HAP-1 (cell line): Measurements from ENCODE around the gene ASCC3.

Experiments used
- DNase-seq, 2 experiments: peaks; one replicate each; pipeline ENCODE4 v3.0.0-alpha.2; 2016 to 2020; ENCODE audit warnings: low spot score in 2 of 2
- H3K27me3 ChIP-seq: fragments of 250-450 bp; sonication (Bioruptor Pico); 2 replicates; pipeline ENCODE4 v1.5.1; 2020; ENCODE audit warnings: low read depth, mild to moderate bottlenecking, moderate library complexity
- H3K36me3 ChIP-seq: fragments of 250-450 bp; sonication (Bioruptor Pico); replicated peaks from 2 replicates; pipeline ENCODE4 v1.5.1; 2020; ENCODE audit warnings: mild to moderate bottlenecking
- H3K4me1 ChIP-seq: fragments of 250-450 bp; sonication (Bioruptor Pico); 2 replicates; pipeline ENCODE4 v1.5.1; 2020; ENCODE audit warnings: mild to moderate bottlenecking
- H3K4me3 ChIP-seq: fragments of 250-450 bp; sonication (Bioruptor Pico); 2 replicates; pipeline ENCODE4 v1.5.1; 2020; ENCODE audit warnings: mild to moderate bottlenecking, moderate library complexity
- H3K9me3 ChIP-seq: fragments of 250-450 bp; sonication (Bioruptor Pico); 2 replicates; pipeline ENCODE4 v1.5.1; 2020; ENCODE audit warnings: mild to moderate bottlenecking, moderate library complexity
- in situ Hi-C: fragments of 300-500 bp; cut with MboI; formaldehyde crosslinking; loops from 3 replicates; pipeline ENCODE4 v1.14.3; 2020; ENCODE audit warnings: low sequenced_read_pairs, inconsistent platforms, mixed read lengths

The ASCC3 gene

GRCh38 chr6:100487638-100488037, 393.5 kb downstream of the ASCC3 start:
- Histone ChIP-seq H3K27me3 (no peaks in the 10 kb centered on the region), H3K36me3 (no peaks in the 10 kb centered on the region), H3K9me3 (no peaks in the 10 kb centered on the region), H3K4me3 (no peak overlapping the region), H3K4me1 (no peaks in the 10 kb centered on the region)
- no peak for DNase-seq
- in situ Hi-C loops, result loop anchor here (10.0 to 25.0 kb wide), 2 partner anchors 175 to 623 kb away; no protein-coding TSS in a partner anchor

GRCh38 chr6:100485268-100485667, 395.9 kb downstream of the ASCC3 start:
- no peaks in the 10 kb centered on the region for H3K36me3 ChIP-seq
- no peaks in the 10 kb centered on the region for H3K9me3 ChIP-seq
- no peak for DNase-seq
- H3K4me1 ChIP-seq, result no peaks in the 10 kb centered on the region
- H3K27me3 ChIP-seq, result no peaks in the 10 kb centered on the region
- no peak overlapping the region for H3K4me3 ChIP-seq
- in situ Hi-C loops, result loop anchor here (10.0 to 25.0 kb wide), 2 partner anchors 177 to 620 kb away; no protein-coding TSS in a partner anchor

DNA sequence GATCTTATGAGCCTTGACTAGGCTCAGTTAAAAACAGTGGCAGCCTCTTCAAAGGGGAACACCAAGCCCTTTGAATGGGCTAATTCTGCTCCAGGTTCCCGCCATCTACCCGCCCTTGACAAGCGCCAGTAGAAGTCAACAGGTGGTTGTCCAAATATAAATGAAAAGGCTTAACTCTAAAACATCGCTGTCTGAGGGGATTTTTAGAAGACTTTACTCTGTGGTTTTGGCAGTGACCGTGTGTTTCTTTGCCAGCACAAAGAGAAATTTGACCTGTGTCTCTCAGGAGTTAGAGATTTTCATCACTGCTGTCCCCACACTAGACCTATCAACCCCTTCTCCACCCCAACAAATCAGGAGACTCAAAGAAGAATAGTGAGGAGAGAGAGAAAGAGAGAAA, 396.7 kb downstream of the ASCC3 start:
- in situ Hi-C loops, result loop anchor here (10.0 to 25.0 kb wide), 2 partner anchors 178 to 620 kb away; no protein-coding TSS in a partner anchor
- no peak for DNase-seq

DNA sequence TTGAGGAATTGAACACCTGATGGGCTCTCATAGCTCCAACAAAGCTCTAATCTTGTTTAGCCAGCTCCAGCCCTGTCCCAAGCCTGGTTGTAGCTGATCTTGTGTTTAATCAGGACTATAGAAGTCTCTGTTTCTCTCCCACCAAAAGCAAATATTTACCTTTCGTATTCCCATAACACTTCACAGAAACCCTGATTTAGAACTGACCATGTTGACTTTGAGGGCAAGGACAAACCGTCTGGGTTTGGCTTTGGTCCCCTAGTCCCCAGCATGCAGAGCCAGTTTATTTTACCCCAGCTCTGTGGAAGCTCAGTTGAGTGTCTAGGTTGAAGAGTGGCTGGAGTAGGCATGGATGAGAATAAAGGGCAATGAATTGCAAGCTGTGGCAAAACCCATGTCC, 398.4 kb downstream of the ASCC3 start:
- H3K36me3 ChIP-seq, result no peaks in the 10 kb centered on the region
- in situ Hi-C loops, result loop anchor here (10.0 to 25.0 kb wide), 2 partner anchors 180 to 618 kb away; no protein-coding TSS in a partner anchor
- no peaks in the 10 kb centered on the region for H3K4me1 ChIP-seq
- no peak for DNase-seq
- no peaks in the 10 kb centered on the region for H3K9me3 ChIP-seq
- H3K27me3 ChIP-seq, result no peaks in the 10 kb centered on the region
- no peak overlapping the region for H3K4me3 ChIP-seq

More for the DNA sequence above, 396.7 kb downstream of the ASCC3 start:
- Histone ChIP-seq H3K36me3 (no peaks in the 10 kb centered on the region), H3K4me1 (no peaks in the 10 kb centered on the region), H3K4me3 (no peak overlapping the region), H3K9me3 (no peaks in the 10 kb centered on the region), H3K27me3 (no peaks in the 10 kb centered on the region)

GRCh38 chr6:100479179-100480035, 401.7 kb downstream of the ASCC3 start:
- Histone ChIP-seq H3K4me3 (no peak overlapping the region), H3K27me3 (no peaks in the 10 kb centered on the region), H3K4me1 (no peaks in the 10 kb centered on the region), H3K9me3 (no peaks in the 10 kb centered on the region), H3K36me3 (no peaks in the 10 kb centered on the region)
- DNase-seq, result peak; percentile 39 to 42
- in situ Hi-C loops, result loop anchor here (5.0 to 25.0 kb wide), 3 partner anchors 183 to 615 kb away; no protein-coding TSS in a partner anchor

- in situ Hi-C loops, result loop anchor here (5.0 to 25.0 kb wide), 2 partner anchors 187 to 353 kb away; no protein-coding TSS in a partner anchor
- no peaks in the 10 kb centered on the region for H3K27me3 ChIP-seq
- H3K4me3 ChIP-seq, result no peak overlapping the region
- no peak for DNase-seq
- H3K4me1 ChIP-seq, result no peaks in the 10 kb centered on the region
- H3K9me3 ChIP-seq, result no peaks in the 10 kb centered on the region
- H3K36me3 ChIP-seq, result no peaks in the 10 kb centered on the region
Measured at GRCh38 chr6:100475554-100476320, 405.4 kb downstream of the ASCC3 start.

GRCh38 chr6:100473182-100473581, 407.9 kb downstream of the ASCC3 start:
- no peaks in the 10 kb centered on the region for H3K36me3 ChIP-seq
- no peak overlapping the region for H3K4me3 ChIP-seq
- in situ Hi-C loops, result no loop called here
- no peaks in the 10 kb centered on the region for H3K9me3 ChIP-seq
- DNase-seq, result no peak
- no peaks in the 10 kb centered on the region for H3K4me1 ChIP-seq
- no peaks in the 10 kb centered on the region for H3K27me3 ChIP-seq

GRCh38 chr6:100472674-100473073, 408.5 kb downstream of the ASCC3 start:
- Histone ChIP-seq H3K36me3 (no peaks in the 10 kb centered on the region), H3K4me3 (no peak overlapping the region), H3K9me3 (no peaks in the 10 kb centered on the region), H3K4me1 (no peaks in the 10 kb centered on the region), H3K27me3 (no peaks in the 10 kb centered on the region)
- in situ Hi-C loops, result no loop called here
- no peak for DNase-seq

GRCh38 chr6:100470422-100471120, 410.6 kb downstream of the ASCC3 start:
- Histone ChIP-seq H3K9me3 (no peaks in the 10 kb centered on the region; the same call in 1 of the 2 replicates), H3K4me3 (no peak overlapping the region), H3K36me3 (no peaks in the 10 kb centered on the region), H3K27me3 (no peaks in the 10 kb centered on the region), H3K4me1 (no peaks in the 10 kb centered on the region)
- no peak for DNase-seq
- in situ Hi-C loops, result no loop called here

- in situ Hi-C loops, result no loop called here
- Histone ChIP-seq H3K36me3 (no peaks in the 10 kb centered on the region), H3K4me1 (no peaks in the 10 kb centered on the region), H3K9me3 (no peaks in the 10 kb centered on the region; the same call in 1 of the 2 replicates), H3K27me3 (no peaks in the 10 kb centered on the region), H3K4me3 (no peak overlapping the region)
- DNase-seq, result no peak
Measured at GRCh38 chr6:100469101-100469859, 411.8 kb downstream of the ASCC3 start.

DNA sequence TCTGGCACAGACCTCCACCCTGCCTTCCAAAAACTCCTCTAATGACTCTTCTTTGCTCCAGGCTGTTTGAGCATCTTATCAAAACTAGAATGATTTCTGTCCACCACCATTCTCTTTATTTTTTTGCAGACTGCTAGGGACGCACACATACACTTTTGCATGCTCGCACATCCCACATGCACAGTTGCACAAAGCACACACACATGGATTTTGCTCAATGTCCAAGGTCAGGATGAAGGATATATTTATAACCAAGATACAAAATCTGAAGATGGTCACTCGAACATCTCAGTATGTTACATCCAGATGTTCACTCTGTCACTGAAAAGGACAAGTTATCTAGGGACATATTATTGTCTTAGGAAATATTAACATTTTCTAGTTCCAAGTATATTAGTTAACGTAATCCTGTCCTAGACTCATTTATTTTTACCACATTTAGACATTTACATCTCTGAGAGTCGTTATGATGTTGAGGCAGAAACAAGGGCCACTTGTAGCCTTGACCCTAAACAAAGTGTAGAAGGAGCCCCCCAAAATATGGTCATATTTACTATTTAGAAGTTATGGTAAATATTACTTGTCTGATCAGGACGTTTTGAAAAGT, 413.0 kb downstream of the ASCC3 start:
- no peak for DNase-seq
- in situ Hi-C loops, result no loop called here
- Histone ChIP-seq H3K4me1 (no peaks in the 10 kb centered on the region), H3K4me3 (no peak overlapping the region), H3K27me3 (no peaks in the 10 kb centered on the region), H3K36me3 (no peaks in the 10 kb centered on the region), H3K9me3 (no peaks in the 10 kb centered on the region; the same call in 1 of the 2 replicates)

DNA sequence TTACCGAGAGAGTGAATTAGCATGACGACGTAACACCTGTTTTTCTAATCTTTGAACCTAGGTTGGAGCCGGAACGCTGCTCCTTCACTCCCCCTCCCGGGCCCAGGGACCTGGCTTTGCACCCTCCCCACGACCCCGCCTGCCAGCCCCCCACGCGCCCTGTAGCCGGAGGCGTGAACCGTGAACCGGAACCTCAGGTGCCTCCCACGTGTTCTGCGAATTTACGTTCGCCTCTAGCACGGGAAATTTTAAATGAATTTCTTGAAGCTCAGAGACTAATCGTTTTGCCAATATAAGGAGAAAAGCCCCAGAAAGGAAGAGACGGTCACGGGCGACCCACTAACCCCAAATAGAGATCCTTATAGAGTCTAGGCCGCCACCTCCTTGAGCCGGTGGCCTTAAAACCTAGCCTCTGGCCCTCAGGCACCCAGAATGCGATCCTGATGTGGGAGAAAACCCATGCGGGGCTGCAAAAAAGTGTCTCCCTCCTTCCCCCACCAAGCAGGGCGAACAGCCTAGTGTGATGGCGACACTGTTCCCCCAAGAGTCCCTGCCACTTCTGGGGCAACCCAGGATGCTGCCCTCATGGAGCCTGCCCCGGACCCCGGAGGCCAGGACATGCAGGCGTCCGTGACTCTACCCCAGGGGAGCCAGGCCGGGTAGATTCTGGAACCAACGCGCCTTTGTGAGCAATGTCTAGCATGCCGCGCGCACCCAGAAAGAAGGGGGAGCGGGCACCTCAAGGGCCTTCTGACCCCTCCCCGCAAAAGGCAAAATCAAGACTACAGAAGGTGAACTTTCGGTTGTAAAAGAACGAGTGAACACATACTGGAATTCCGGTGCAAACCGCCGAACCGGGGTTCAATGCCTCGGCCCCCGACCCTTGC, 413.8 kb downstream of the ASCC3 start:
- in situ Hi-C loops, result no loop called here
- no peak for DNase-seq
- H3K36me3 ChIP-seq, result no peaks in the 10 kb centered on the region
- no peaks in the 10 kb centered on the region for H3K27me3 ChIP-seq
- no peak overlapping the region for H3K4me3 ChIP-seq
- H3K9me3 ChIP-seq, result no peaks in the 10 kb centered on the region; the same call in 1 of the 2 replicates
- no peaks in the 10 kb centered on the region for H3K4me1 ChIP-seq
